HL-60 (cell line): ENCODE results near the gene PARP16.

ENCODE experiments used
- DNase-seq, 2 experiments: peaks; one replicate each; pipeline ENCODE4 v3.0.0-alpha.2; 2010 to 2020; ENCODE audit warnings: low read depth in 1 of 2, low spot score in 1 of 2
- H3K27ac ChIP-seq: fragments of 250-450 bp; sonication (Bioruptor Pico); replicated peaks from 2 replicates; pipeline ENCODE4 v1.5.1; 2020; ENCODE audit warnings: mild to moderate bottlenecking, moderate library complexity
- H3K27me3 ChIP-seq: fragments of 250-450 bp; sonication (Bioruptor Pico); 2 replicates; pipeline ENCODE4 v1.5.1; 2021; ENCODE audit warnings: mild to moderate bottlenecking, moderate library complexity; ENCODE audit not compliant: insufficient read depth, poor library complexity, severe bottlenecking
- H3K4me3 ChIP-seq: replicated peaks from 2 replicates; pipeline ENCODE4 v1.5.1; 2011; ENCODE audit warnings: mild to moderate bottlenecking, control low read depth, low read length; ENCODE audit not compliant: insufficient read depth
- CTCF ChIP-seq: IDR thresholded peaks from one replicate; pipeline ENCODE4 v1.5.1; 2011; ENCODE audit warnings: low read length, control low read depth, inconsistent platforms; ENCODE audit not compliant: insufficient read depth
- GABPA ChIP-seq: IDR thresholded peaks from 2 replicates; pipeline ENCODE4 v1.6.1; 2012; ENCODE audit warnings: low read depth
- POLR2AphosphoS5 ChIP-seq: IDR thresholded peaks from 2 replicates; pipeline ENCODE4 v1.6.1; 2012; ENCODE audit warnings: low read depth
- REST ChIP-seq: IDR thresholded peaks from 2 replicates; pipeline ENCODE4 v1.6.1; 2012; ENCODE audit warnings: low read depth; ENCODE audit not compliant: insufficient replicate concordance
- SPI1 ChIP-seq: IDR thresholded peaks from 2 replicates; pipeline ENCODE4 v1.6.1; 2012; ENCODE audit warnings: low read depth, mild to moderate bottlenecking, borderline replicate concordance

PARP16 gene

GRCh38 chr15:65268411-65268810, 18.3 kb downstream of the PARP16 start:
- no peak for DNase-seq
- Histone ChIP-seq H3K4me3 (no peak overlapping the region), H3K27ac (no peak overlapping the region), H3K27me3 (no peaks in the 10 kb centered on the region)
- TF ChIP-seq GABPA (no peak), SPI1 (no peak), CTCF (no peak), POLR2AphosphoS5 (no peak)

- H3K27ac ChIP-seq, result no peak overlapping the region
- H3K4me3 ChIP-seq, result no peak overlapping the region
- H3K27me3 ChIP-seq, result no peaks in the 10 kb centered on the region
- no peak for DNase-seq
- TF ChIP-seq SPI1 (no peak), GABPA (no peak), REST (no peak), POLR2AphosphoS5 (no peak)
Observed at GRCh38 chr15:65266469-65266868, 20.2 kb downstream of the PARP16 start.

- no peak for DNase-seq
- no peak overlapping the region for H3K4me3 ChIP-seq
- TF ChIP-seq POLR2AphosphoS5 (no peak), CTCF (no peak), REST (no peak), GABPA (no peak), SPI1 (no peak)
- no peaks in the 10 kb centered on the region for H3K27me3 ChIP-seq
- H3K27ac ChIP-seq, result no peak overlapping the region
Observed at GRCh38 chr15:65264863-65265430, 21.7 kb downstream of the PARP16 start.

DNA sequence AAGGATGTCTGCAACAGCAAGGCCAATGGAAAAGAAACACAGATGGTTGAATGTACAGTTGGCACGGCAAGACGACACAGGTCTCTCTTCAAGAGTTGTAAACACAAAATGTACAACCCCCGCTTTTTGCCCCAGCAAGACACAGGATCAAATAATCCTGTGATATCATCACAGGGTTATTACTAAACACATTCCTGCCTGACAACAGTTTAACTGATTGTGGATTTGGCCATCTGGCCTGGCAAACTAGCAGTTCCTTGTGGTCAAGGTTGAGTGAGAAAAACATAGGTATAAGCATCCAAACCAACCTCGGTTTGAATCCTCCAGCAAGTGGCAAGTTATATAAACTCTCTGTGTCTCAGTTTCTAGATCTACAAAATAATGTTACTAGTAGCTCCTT, 23.4 kb downstream of the PARP16 start:
- Histone ChIP-seq H3K27ac (no peak overlapping the region), H3K4me3 (no peak overlapping the region), H3K27me3 (no peaks in the 10 kb centered on the region)
- TF ChIP-seq GABPA, result no peak
- no peak for TF ChIP-seq CTCF
- no peak for TF ChIP-seq POLR2AphosphoS5
- no peak for TF ChIP-seq REST
- TF ChIP-seq SPI1, result no peak
- no peak for DNase-seq
